ENCODE data around the gene GALC.
"Not testable (repeated sequence)": the region's sequence is repeated elsewhere in the genome, so short reads cannot be mapped to it uniquely, and the experiment has no call there.

The GALC gene

GRCh38 chr14:88029500-88029899 lies 36.5 kb upstream of the GALC start:
- no peak overlapping the region for H3K9ac ChIP-seq (ENCODE audit: low read length)
- no peaks in the 10 kb centered on the region for H3K9me2 ChIP-seq (replicated peaks; ENCODE audit: insufficient read depth, low read length)
- no peaks in the 10 kb centered on the region for H3K79me2 ChIP-seq (ENCODE audit: insufficient read depth, low read length)
- H3K27ac ChIP-seq (ENCODE audit: low read depth, low read length) = no peak overlapping the region
- H4K20me1 ChIP-seq (ENCODE audit: low read depth, low read length) = no peaks in the 10 kb centered on the region
- H3K27me3 ChIP-seq (ENCODE audit: low read length) = no peaks in the 10 kb centered on the region
- H2AFZ ChIP-seq (ENCODE audit: low read depth, low read length, severe bottlenecking) = no peak overlapping the region
- no peaks in the 10 kb centered on the region for H3K9me3 ChIP-seq (ENCODE audit: insufficient read depth, low read length)
- no peaks in the 10 kb centered on the region for H3K36me3 ChIP-seq (ENCODE audit: low read length)
- H3K4me3 ChIP-seq (ENCODE audit: insufficient read depth, low read length, poor library complexity, severe bottlenecking) = no peak overlapping the region
- no peaks in the 10 kb centered on the region for H3F3A ChIP-seq (ENCODE audit: insufficient read depth)
- TF ChIP-seq CTCF (IDR thresholded peaks at IDR 0.05; ENCODE audit: insufficient read depth, low read length, poor library complexity, severe bottlenecking) (no peak), EZH2phosphoT487 (conservative IDR thresholded peaks at IDR 0.05; ENCODE audit: low read length) (no peak)
- H3K4me2 ChIP-seq (ENCODE audit: low read depth, low read length, poor library complexity, severe bottlenecking) = no peak overlapping the region

GRCh38 chr14:88026890-88027289 lies 33.9 kb upstream of the GALC start:
- H3K27ac ChIP-seq (ENCODE audit: low read depth, low read length) = no peak overlapping the region
- H3K9ac ChIP-seq (ENCODE audit: low read length) = no peak overlapping the region
- H4K20me1 ChIP-seq (ENCODE audit: low read depth, low read length) = no peaks in the 10 kb centered on the region
- H3K36me3 ChIP-seq (ENCODE audit: low read length) = no peaks in the 10 kb centered on the region
- H3K9me2 ChIP-seq (replicated peaks; ENCODE audit: insufficient read depth, low read length) = no peaks in the 10 kb centered on the region
- TF ChIP-seq CTCF (IDR thresholded peaks at IDR 0.05; ENCODE audit: insufficient read depth, low read length, poor library complexity, severe bottlenecking) (no peak), EZH2phosphoT487 (conservative IDR thresholded peaks at IDR 0.05; ENCODE audit: low read length) (no peak)
- H3K9me3 ChIP-seq (ENCODE audit: insufficient read depth, low read length) = no peaks in the 10 kb centered on the region
- H3K4me3 ChIP-seq (ENCODE audit: insufficient read depth, low read length, poor library complexity, severe bottlenecking) = no peak overlapping the region
- H2AFZ ChIP-seq (ENCODE audit: low read depth, low read length, severe bottlenecking) = no peak overlapping the region
- H3K4me2 ChIP-seq (ENCODE audit: low read depth, low read length, poor library complexity, severe bottlenecking) = no peak overlapping the region
- no peaks in the 10 kb centered on the region for H3K79me2 ChIP-seq (ENCODE audit: insufficient read depth, low read length)
- H3F3A ChIP-seq (ENCODE audit: insufficient read depth) = no peaks in the 10 kb centered on the region
- H3K27me3 ChIP-seq (ENCODE audit: low read length) = no peaks in the 10 kb centered on the region

- Histone ChIP-seq H3F3A (ENCODE audit: insufficient read depth) (no peaks in the 10 kb centered on the region), H3K79me2 (ENCODE audit: insufficient read depth, low read length) (no peaks in the 10 kb centered on the region), H3K9ac (ENCODE audit: low read length) (no peak overlapping the region), H3K4me2 (ENCODE audit: low read depth, low read length, poor library complexity, severe bottlenecking) (no peak overlapping the region), H3K9me2 (replicated peaks; ENCODE audit: insufficient read depth, low read length) (no peaks in the 10 kb centered on the region), H3K4me3 (ENCODE audit: insufficient read depth, low read length, poor library complexity, severe bottlenecking) (no peak overlapping the region), H3K27me3 (ENCODE audit: low read length) (no peaks in the 10 kb centered on the region), H3K27ac (ENCODE audit: low read depth, low read length) (no peak overlapping the region), H3K9me3 (ENCODE audit: insufficient read depth, low read length) (no peaks in the 10 kb centered on the region), H3K36me3 (ENCODE audit: low read length) (no peaks in the 10 kb centered on the region), H4K20me1 (ENCODE audit: low read depth, low read length) (no peaks in the 10 kb centered on the region), H2AFZ (ENCODE audit: low read depth, low read length, severe bottlenecking) (no peak overlapping the region)
- TF ChIP-seq CTCF (IDR thresholded peaks at IDR 0.05; ENCODE audit: insufficient read depth, low read length, poor library complexity, severe bottlenecking) (no peak), EZH2phosphoT487 (conservative IDR thresholded peaks at IDR 0.05; ENCODE audit: low read length) (no peak)
These were observed 32.3 kb upstream of the GALC start for GRCh38 chr14:88025313-88025712.

- not testable (repeated sequence) for H2AFZ ChIP-seq (ENCODE audit: low read depth, low read length, severe bottlenecking); H3K9me3 ChIP-seq (ENCODE audit: insufficient read depth, low read length); H3K9me2 ChIP-seq (replicated peaks; ENCODE audit: insufficient read depth, low read length); H3K4me3 ChIP-seq (ENCODE audit: insufficient read depth, low read length, poor library complexity, severe bottlenecking); H3K4me2 ChIP-seq (ENCODE audit: low read depth, low read length, poor library complexity, severe bottlenecking); H4K20me1 ChIP-seq (ENCODE audit: low read depth, low read length); H3K27ac ChIP-seq (ENCODE audit: low read depth, low read length); H3K79me2 ChIP-seq (ENCODE audit: insufficient read depth, low read length); H3K27me3 ChIP-seq (ENCODE audit: low read length); H3F3A ChIP-seq (ENCODE audit: insufficient read depth); H3K36me3 ChIP-seq (ENCODE audit: low read length); H3K9ac ChIP-seq (ENCODE audit: low read length)
These were observed 31.5 kb upstream of the GALC start for GRCh38 chr14:88024252-88025086.
